HepG2 (cell line): Measurements from ENCODE around the gene POLR2H. TPM values are rescaled to one million over a fixed set of nuclear protein-coding genes. Genes with fewer than 3 reads are reported as not detected.

Source experiments
- ARHGAP35 ChIP-seq: sonication (generic); formaldehyde crosslinking; IDR thresholded peaks from 2 replicates; pipeline ENCODE4 v1.9.0; 2022; ENCODE audit warnings: mild to moderate bottlenecking, inconsistent platforms, moderate library complexity, missing genetic modification reagents, borderline replicate concordance
- HDAC1 ChIP-seq: sonication (generic); formaldehyde crosslinking; IDR thresholded peaks from 2 replicates; pipeline ENCODE4 v1.5.1; 2020; ENCODE audit warnings: mild to moderate bottlenecking, missing genetic modification reagents
- HMG20A ChIP-seq: IDR thresholded peaks from 2 replicates; pipeline ENCODE4 v1.6.1; 2016; ENCODE audit warnings: borderline replicate concordance
- HNF4A ChIP-seq: sonication (generic); formaldehyde crosslinking; IDR thresholded peaks from 2 replicates; pipeline ENCODE4 v1.4.0; 2020; ENCODE audit warnings: missing genetic modification reagents
- IRF2 ChIP-seq: IDR thresholded peaks from 2 replicates; pipeline ENCODE4 v1.6.1; 2018; ENCODE audit warnings: missing genetic modification reagents, missing compliant biosample characterization
- MATR3 ChIP-seq: sonication (generic); formaldehyde crosslinking; IDR thresholded peaks from 2 replicates; pipeline ENCODE4 v1.4.0; 2020; ENCODE audit warnings: missing genetic modification reagents
- MED13 ChIP-seq: sonication (generic); formaldehyde crosslinking; IDR thresholded peaks from 2 replicates; pipeline ENCODE4 v1.5.0; 2020; ENCODE audit warnings: missing genetic modification reagents
- NAIF1 ChIP-seq: sonication (generic); formaldehyde crosslinking; IDR thresholded peaks from 2 replicates; pipeline ENCODE4 v1.5.0; 2020; ENCODE audit warnings: mild to moderate bottlenecking, missing genetic modification reagents, borderline replicate concordance
- NCOA2 ChIP-seq: sonication (generic); formaldehyde crosslinking; IDR thresholded peaks from 2 replicates; pipeline ENCODE4 v1.8.0; 2022; ENCODE audit warnings: inconsistent platforms
- NCOR1 ChIP-seq: fragments of 200-600 bp; sonication (generic); IDR thresholded peaks from 2 replicates; pipeline ENCODE4 v1.7.0; 2017; ENCODE audit warnings: antibody characterized with exemption, low read length, borderline replicate concordance
- NFYB ChIP-seq: sonication (generic); formaldehyde crosslinking; IDR thresholded peaks from 2 replicates; pipeline ENCODE4 v1.4.0; 2020; ENCODE audit warnings: missing genetic modification reagents
- PAX8 ChIP-seq: sonication (generic); formaldehyde crosslinking; IDR thresholded peaks from 2 replicates; pipeline ENCODE4 v1.8.0; 2022; ENCODE audit warnings: mild to moderate bottlenecking, missing genetic modification reagents, borderline replicate concordance
- PHF5A ChIP-seq: IDR thresholded peaks from one replicate; pipeline ENCODE4 v1.6.1; 2018; ENCODE audit warnings: low read depth, missing genetic modification reagents; ENCODE audit not compliant: unreplicated experiment
- SKIL ChIP-seq: sonication (generic); formaldehyde crosslinking; IDR thresholded peaks from 2 replicates; pipeline ENCODE4 v1.8.0; 2022; ENCODE audit warnings: missing genetic modification reagents, mild to moderate bottlenecking, moderate library complexity, borderline replicate concordance
- SSRP1 ChIP-seq: IDR thresholded peaks from 2 replicates; pipeline ENCODE4 v1.6.1; 2016; ENCODE audit warnings: control low read depth
- ZFP36L1 ChIP-seq: sonication (generic); formaldehyde crosslinking; IDR thresholded peaks from 2 replicates; pipeline ENCODE4 v1.8.0; 2022; ENCODE audit warnings: mild to moderate bottlenecking, missing genetic modification reagents, moderate library complexity
- ZIK1 ChIP-seq: sonication (generic); formaldehyde crosslinking; IDR thresholded peaks from 2 replicates; pipeline ENCODE4 v1.5.0; 2020; ENCODE audit warnings: mild to moderate bottlenecking, low read depth, missing genetic modification reagents, borderline replicate concordance
- ZNF160 ChIP-seq: sonication (generic); formaldehyde crosslinking; IDR thresholded peaks from 2 replicates; pipeline ENCODE4 v1.8.0; 2022; ENCODE audit warnings: mild to moderate bottlenecking, inconsistent platforms, missing genetic modification reagents
- ZNF335 ChIP-seq: sonication (generic); formaldehyde crosslinking; IDR thresholded peaks from 2 replicates; pipeline ENCODE4 v1.4.0; 2020; ENCODE audit warnings: missing genetic modification reagents
- ZNF362 ChIP-seq: sonication (generic); formaldehyde crosslinking; IDR thresholded peaks from 2 replicates; pipeline ENCODE4 v1.4.0; 2020; ENCODE audit warnings: missing genetic modification reagents, mild to moderate bottlenecking, borderline replicate concordance
- ZNF431 ChIP-seq: sonication (generic); formaldehyde crosslinking; IDR thresholded peaks from 2 replicates; pipeline ENCODE4 v1.9.0; 2022; ENCODE audit warnings: missing genetic modification reagents, low read depth, mild to moderate bottlenecking, borderline replicate concordance
- ZNF709 ChIP-seq: sonication (generic); formaldehyde crosslinking; IDR thresholded peaks from 2 replicates; pipeline ENCODE4 v1.5.0; 2020; ENCODE audit warnings: mild to moderate bottlenecking, missing genetic modification reagents
- ZNF720 ChIP-seq: sonication (generic); formaldehyde crosslinking; IDR thresholded peaks from 2 replicates; pipeline ENCODE4 v1.4.0; 2020; ENCODE audit warnings: missing genetic modification reagents
- ZNF724P ChIP-seq: sonication (generic); formaldehyde crosslinking; IDR thresholded peaks from 2 replicates; pipeline ENCODE4 v1.8.0; 2022; ENCODE audit warnings: missing genetic modification reagents, borderline replicate concordance
- ZNF75D ChIP-seq: sonication (generic); formaldehyde crosslinking; IDR thresholded peaks from 2 replicates; pipeline ENCODE4 v1.8.1; 2023; ENCODE audit warnings: missing genetic modification reagents, mild to moderate bottlenecking, borderline replicate concordance
- ZNF83 ChIP-seq: sonication (generic); formaldehyde crosslinking; IDR thresholded peaks from 2 replicates; pipeline ENCODE4 v1.4.0; 2020; ENCODE audit warnings: missing genetic modification reagents, mild to moderate bottlenecking, borderline replicate concordance
- ZSCAN29 ChIP-seq: sonication (generic); formaldehyde crosslinking; conservative IDR thresholded peaks from 2 replicates; pipeline ENCODE4 v1.4.0; 2020; ENCODE audit warnings: mild to moderate bottlenecking, missing genetic modification reagents
- polyA plus RNA-seq, 8 experiments: library from polyadenylated mRNA; depleted of rRNA in 3 of 8; stranded (reverse) in 7 of 8; unstranded in 1 of 8; fragments of >200 nt; fragmentation: Illumina TruSeq in 4 of 8; extraction: Trizol in 4 of 8; gene quantifications; 2 replicates each; pipeline versions ENCODE4 v1.2.1 to v1.2.3, GENCODE V29; 2011 to 2016; ENCODE audit warnings: low read depth in 4 of 8, missing spikeins in 1 of 8, mixed read lengths in 1 of 8; ENCODE audit not compliant: insufficient read depth in 1 of 8
- total RNA-seq, 5 experiments: library from RNA; depleted of rRNA; stranded (reverse); fragments of >200 nt; fragmentation: Illumina TruSeq; extraction: Trizol; gene quantifications; 2 replicates each; pipeline ENCODE4 v1.2.3, GENCODE V29; 2016; ENCODE audit warnings: low read depth in 1 of 5
- TF ChIP-seq, protein P1 (sequence below): sonication (generic); formaldehyde crosslinking; conservative IDR thresholded peaks from 2 replicates; pipeline ENCODE4 v1.8.1; 2023; ENCODE audit warnings: missing genetic modification reagents

The POLR2H gene
- total and polyA plus RNA-seq, 2 of the 13 experiments (the other 11 are each of a cell fraction or from before 2014, with no cell fraction given), result 118 to 194 TPM

GRCh38 chr3:184377882-184378445 is 16.5 kb downstream of the POLR2H start, which contains the start of gene THPO (continued):
- TF ChIP-seq ZNF362 (CRISPR knock-in tag) (0 out of 2 replicates have a peak, but pooled peaks have one; percentile 17), NAIF1 (CRISPR knock-in tag) (no peak), MATR3 (CRISPR knock-in tag) (no peak), NFYB (CRISPR knock-in tag) (peak; percentile 89), ZIK1 (CRISPR knock-in tag) (0 out of 2 replicates have a peak, but pooled peaks have one; percentile 33), ZNF431 (CRISPR knock-in tag) (no peak), SKIL (0 out of 2 replicates have a peak, but pooled peaks have one; percentile 36), MED13 (CRISPR knock-in tag) (no peak; the same call in 1 of the 2 replicates), ZNF335 (CRISPR knock-in tag) (peak; percentile 95), PAX8 (CRISPR knock-in tag) (no peak), ARHGAP35 (CRISPR knock-in tag) (no peak; the same call in 1 of the 2 replicates), ZNF75D (CRISPR knock-in tag) (no peak), HDAC1 (CRISPR knock-in tag) (peak; percentile 90), HMG20A (CRISPR knock-in tag) (no peak), ZNF83 (CRISPR knock-in tag) (no peak), ZNF724P (CRISPR knock-in tag) (no peak), ZSCAN29 (CRISPR knock-in tag) (0 out of 2 replicates have a peak, but pooled peaks have one; percentile 41), NCOR1 (peak; percentile 45; the same call in 1 of the 2 replicates), IRF2 (CRISPR knock-in tag) (peak; percentile 39), PHF5A (CRISPR knock-in tag) (no peak), NCOA2 (CRISPR knock-in tag) (peak; percentile 65), ZNF160 (CRISPR knock-in tag) (no peak), SSRP1 (no peak), ZNF709 (CRISPR knock-in tag) (no peak), ZFP36L1 (0 out of 2 replicates have a peak, but pooled peaks have one; percentile 66), HNF4A (CRISPR knock-in tag) (peak; percentile 80), ZNF720 (CRISPR knock-in tag) (no peak)
- TF ChIP-seq, protein P1, sequence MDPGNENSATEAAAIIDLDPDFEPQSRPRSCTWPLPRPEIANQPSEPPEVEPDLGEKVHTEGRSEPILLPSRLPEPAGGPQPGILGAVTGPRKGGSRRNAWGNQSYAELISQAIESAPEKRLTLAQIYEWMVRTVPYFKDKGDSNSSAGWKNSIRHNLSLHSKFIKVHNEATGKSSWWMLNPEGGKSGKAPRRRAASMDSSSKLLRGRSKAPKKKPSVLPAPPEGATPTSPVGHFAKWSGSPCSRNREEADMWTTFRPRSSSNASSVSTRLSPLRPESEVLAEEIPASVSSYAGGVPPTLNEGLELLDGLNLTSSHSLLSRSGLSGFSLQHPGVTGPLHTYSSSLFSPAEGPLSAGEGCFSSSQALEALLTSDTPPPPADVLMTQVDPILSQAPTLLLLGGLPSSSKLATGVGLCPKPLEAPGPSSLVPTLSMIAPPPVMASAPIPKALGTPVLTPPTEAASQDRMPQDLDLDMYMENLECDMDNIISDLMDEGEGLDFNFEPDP (CRISPR knock-in tag), result no peak
